Adrenal gland (tissue), 12 donors: Measurements from ENCODE around the gene PIAS1. TPM values are rescaled to one million over a fixed set of nuclear protein-coding genes. Genes with fewer than 3 reads are reported as not detected.

Source experiments
- DNase-seq, 7 donors: peaks; one replicate each; pipeline ENCODE4 v3.0.0-alpha.2; 2019 to 2020
- H3K27ac ChIP-seq, 5 donors: fragments of 200-600 bp; sonication (generic) in 4 of 5; 1 replicate in 3 of 5; 2 replicates in 2 of 5; pipeline versions ENCODE4 v1.5.1 to v1.8.0; 2016 to 2020; ENCODE audit warnings: mild to moderate bottlenecking in 1 of 5
- H3K27me3 ChIP-seq: fragments of 200-600 bp; 2 replicates; pipeline ENCODE4 v1.8.0; 2021
- H3K36me3 ChIP-seq, 2 donors: fragments of 200-600 bp; replicated peaks in 1 of 2; 1 replicate in 1 of 2; 2 replicates in 1 of 2; pipeline versions ENCODE4 v1.5.1 to v1.8.0; 2018 to 2022
- H3K4me1 ChIP-seq, 2 donors: fragments of 200-600 bp; replicated peaks in 1 of 2; 1 replicate in 1 of 2; 2 replicates in 1 of 2; pipeline versions ENCODE4 v1.5.1 to v1.8.0; 2018 to 2021
- H3K4me3 ChIP-seq, 4 donors: fragments of 200-600 bp; sonication (generic) in 3 of 4; one replicate each; pipeline ENCODE4 v1.5.1; 2016 to 2018
- H3K9me3 ChIP-seq, 3 donors: fragments of 200-600 bp; sonication (generic) in 1 of 3; replicated peaks in 1 of 3; 1 replicate in 2 of 3; 2 replicates in 1 of 3; pipeline versions ENCODE4 v1.5.1 to v1.8.0; 2016 to 2021
- CTCF ChIP-seq, 6 experiments: fragments of 450-650 bp in 4 of 6; fragments of 200-600 bp in 2 of 6; sonication (generic) in 1 of 6; IDR thresholded peaks; 1 replicate in 5 of 6; 2 replicates in 1 of 6; pipeline versions ENCODE4 v1.5.1 to v1.8.0; 2016 to 2021; ENCODE audit warnings: antibody characterized with exemption in 6 of 6, mild to moderate bottlenecking in 2 of 6, moderate library complexity in 1 of 6
- POLR2A ChIP-seq, 2 donors: fragments of 450-650 bp; IDR thresholded peaks; one replicate each; pipeline ENCODE4 v1.6.1; 2017; ENCODE audit warnings: antibody characterized with exemption in 2 of 2, mild to moderate bottlenecking in 2 of 2, moderate library complexity in 1 of 2
- WGBS, 4 donors: extraction: QIAGEN DNeasy Blood & Tissue Kit in 2 of 4; methylation state at CpG; one replicate each; pipeline versions ENCODE4 v1.1.5 to v1.1.7; 2013 to 2017; 5-methylcytosine and 5-hydroxymethylcytosine counted together
- intact Hi-C, 2 donors: fragments of 100-400 bp; cut with DNase I; formaldehyde crosslinking; loops; one replicate each; pipeline versions ENCODE4 v1.14.1 to v1.15.0; 2022 to 2023
- polyA plus RNA-seq, 3 donors: library from polyadenylated mRNA; stranded (reverse); fragments of 200-250 nt in 2 of 3; fragments of 350-450 nt in 1 of 3; fragmentation: Illumina TruSeq in 1 of 3; extraction: RNeasy Lipid Tissue Mini Kit (QIAGEN cat#74804) in 1 of 3; gene quantifications; one replicate each; pipeline ENCODE4 v1.2.3, GENCODE V29; 2013 to 2014
- total RNA-seq, 9 donors: library from RNA; depleted of rRNA in 4 of 9; stranded (reverse); fragments of >200 nt in 4 of 9; fragments of 120-200 nt in 1 of 9; fragmentation: NEBNext Ultra II Directional in 1 of 9; extraction: Animal tissue kit (Norgen Biotek cat#: 25700) in 1 of 9; gene quantifications; one replicate each; pipeline versions ENCODE4 v1.1.0 to v1.2.4, GENCODE V29; 2013 to 2023
- donor health status: healthy with polysubstance abuse.
- donor health status: Bipolar disorder and iron deficiency.
- donor health status: DM: yes; HTN: yes; CAD: no.
- donor health status: DM: no; HTN: no; CAD: no.
- donor health status: DM: no; HTN: no; CAD: no.
- donor health status: DM: yes; HTN: yes; CAD: no.

Gene PIAS1
- total and polyA plus RNA-seq, 12 donors: 12.7 to 60.0 (median 38.8) TPM

- Histone ChIP-seq H3K27me3 (no peaks in the 10 kb centered on the region), H3K36me3 (peaks cover 0 to 32% of the 10 kb centered on the region in 2 donors), H3K4me3 (no peak overlapping the region), H3K27ac (peak overlapping the region in 1 of 5 donors; percentile 13), H3K4me1 (peaks cover 17 to 25% of the 10 kb centered on the region in 2 donors), H3K9me3 (no peaks in the 10 kb centered on the region)
- TF ChIP-seq POLR2A (IDR thresholded peaks at IDR 0.05) (no peak), CTCF (IDR thresholded peaks at IDR 0.05) (no peak)
- WGBS, 4 donors: 73 to 78% (median 74%) methylated on average over 5 of the region's 5 CpGs
- no peak for DNase-seq
- intact Hi-C loops: no loop called here
Observed at GRCh38 chr15:68184616-68185480, 130.7 kb downstream of the PIAS1 start.

- no peaks in the 10 kb centered on the region for H3K9me3 ChIP-seq
- peaks cover 0 to 21% of the 10 kb centered on the region in 2 donors for H3K36me3 ChIP-seq
- H3K27me3 ChIP-seq: no peaks in the 10 kb centered on the region
- peak overlapping the region; percentile 50 to 81 (median 74) for H3K27ac ChIP-seq
- H3K4me1 ChIP-seq: peaks cover 17 to 25% of the 10 kb centered on the region in 2 donors
- intact Hi-C loops: no loop called here
- 56 to 82% (median 61%) methylated on average over 5 of the region's 5 CpGs for WGBS, 4 donors
- no peak overlapping the region for H3K4me3 ChIP-seq
- peak in 3 of 7 donors; percentile 44 to 58 (median 55) for DNase-seq
- TF ChIP-seq POLR2A (IDR thresholded peaks at IDR 0.05) (no peak), CTCF (IDR thresholded peaks at IDR 0.05) (no peak)
Observed at GRCh38 chr15:68186671-68187397, 132.7 kb downstream of the PIAS1 start.

- Histone ChIP-seq H3K36me3 (peaks cover 0 to 26% of the 10 kb centered on the region in 2 donors), H3K4me3 (no peak overlapping the region)
- 23 to 28% (median 25%) methylated on average over 9 of the region's 9 CpGs for WGBS, 4 donors
Observed at GRCh38 chr15:68187559-68187958, 133.4 kb downstream of the PIAS1 start.

More at GRCh38 chr15:68187559-68187958, 133.4 kb downstream of the PIAS1 start:
- Histone ChIP-seq H3K27me3 (no peaks in the 10 kb centered on the region), H3K4me1 (peaks cover 17 to 25% of the 10 kb centered on the region in 2 donors), H3K27ac (peak overlapping the region; percentile 50 to 81 (median 74)), H3K9me3 (no peaks in the 10 kb centered on the region)
- peak; percentile 70 to 90 (median 76) for DNase-seq
- intact Hi-C loops: no loop called here
- TF ChIP-seq POLR2A (IDR thresholded peaks at IDR 0.05) (no peak), CTCF (IDR thresholded peaks at IDR 0.05) (no peak)
